ENCODE data around the gene VPREB3.

DNA sequence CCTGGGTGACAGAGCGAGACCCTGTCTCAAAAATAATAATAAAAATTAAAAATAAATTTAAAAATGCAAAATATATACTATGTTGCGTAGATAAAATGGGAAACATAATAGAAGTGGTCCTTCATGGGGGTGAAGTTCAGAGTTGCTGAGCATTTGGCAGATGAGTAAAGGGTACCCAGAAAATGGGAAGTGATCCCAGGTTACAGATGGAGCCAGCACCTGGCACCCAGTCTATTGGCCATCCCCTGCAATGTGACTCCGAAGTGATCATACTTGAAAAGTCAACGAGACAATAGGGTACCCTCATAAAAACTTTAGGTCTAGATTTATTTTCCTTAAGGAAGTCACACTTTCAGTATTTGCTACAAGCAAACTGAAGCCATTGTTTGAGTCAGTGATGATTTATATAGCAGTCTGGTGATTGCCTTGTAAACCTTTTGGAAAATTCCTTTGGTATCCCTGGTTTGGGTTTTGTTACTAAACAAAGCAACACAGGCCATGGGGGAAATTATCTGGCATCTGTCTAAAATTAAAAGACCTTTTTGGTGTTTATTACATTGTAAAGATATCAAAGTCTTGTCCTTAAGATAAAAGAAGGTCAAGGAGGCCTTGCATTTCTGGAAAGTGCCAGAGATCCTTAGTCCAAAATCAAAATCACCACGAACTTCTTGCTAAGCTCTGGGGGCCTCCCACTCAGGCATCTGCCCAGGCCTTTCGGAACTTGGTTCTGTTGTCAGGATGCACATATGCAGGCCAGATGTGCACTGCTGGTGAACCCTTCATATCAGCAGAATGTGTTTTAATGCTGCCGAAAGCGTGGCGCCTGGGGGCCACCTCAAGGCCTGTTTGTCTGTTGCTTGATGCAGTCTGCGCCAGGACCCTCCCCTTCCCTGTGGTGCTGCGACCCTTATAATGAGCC, 36.9 kb upstream of the VPREB3 start:
- no peak for TF ChIP-seq JUN (IDR thresholded peaks at IDR 0.05)
- TF ChIP-seq, protein P1, sequence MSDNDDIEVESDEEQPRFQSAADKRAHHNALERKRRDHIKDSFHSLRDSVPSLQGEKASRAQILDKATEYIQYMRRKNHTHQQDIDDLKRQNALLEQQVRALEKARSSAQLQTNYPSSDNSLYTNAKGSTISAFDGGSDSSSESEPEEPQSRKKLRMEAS (IDR thresholded peaks at IDR 0.05): no peak
- TF ChIP-seq CEBPB (IDR thresholded peaks at IDR 0.05): no peak
